ENCODE data around the gene MAZ. TPM values are rescaled to one million over a fixed set of nuclear protein-coding genes. Genes with fewer than 3 reads are reported as not detected.

Gene MAZ
- total and polyA plus RNA-seq, 2 of the 13 experiments (the other 11 are each of a cell fraction or from before 2014, with no cell fraction given), result 203 to 277 TPM

DNA sequence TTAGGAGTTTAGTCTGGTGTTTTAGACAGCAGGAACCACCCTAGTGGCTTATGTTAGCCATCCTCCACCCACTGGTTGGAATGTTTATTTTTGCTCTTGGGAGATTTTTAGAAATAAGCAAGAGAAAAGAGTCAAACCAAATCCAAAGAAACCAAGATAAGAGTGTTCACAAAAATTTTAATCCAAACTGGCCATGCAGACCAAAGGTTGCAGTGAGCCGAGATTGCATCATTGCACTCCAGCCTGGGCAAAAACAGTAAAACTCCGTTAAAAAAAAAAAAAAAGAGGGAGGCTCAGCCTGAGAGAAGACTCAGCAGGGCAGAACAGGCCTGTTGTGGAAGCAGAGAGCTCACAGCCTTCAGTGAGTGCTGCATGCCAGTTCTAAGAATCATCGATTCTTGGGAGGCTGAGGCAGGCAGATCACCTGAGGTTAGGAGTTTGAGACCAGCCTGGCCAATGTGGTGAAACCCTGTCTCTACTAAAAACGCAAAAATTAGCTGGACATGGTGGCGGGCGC, 48.3 kb upstream of the MAZ start (continued):
- TF ChIP-seq ZNF556 (CRISPR knock-in tag; IDR thresholded peaks at IDR 0.05; ENCODE audit: borderline replicate concordance), result peak; percentile 70; the same call in 1 of the 2 replicates
- peak; percentile 68 for TF ChIP-seq ZFX (CRISPR knock-in tag; IDR thresholded peaks at IDR 0.05; ENCODE audit: low read depth)
- TF ChIP-seq, protein P1, sequence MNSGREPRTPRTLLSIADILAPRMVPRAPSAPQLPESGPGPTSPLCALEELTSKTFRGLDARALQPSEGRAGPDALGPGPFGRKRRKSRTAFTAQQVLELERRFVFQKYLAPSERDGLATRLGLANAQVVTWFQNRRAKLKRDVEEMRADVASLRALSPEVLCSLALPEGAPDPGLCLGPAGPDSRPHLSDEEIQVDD (CRISPR knock-in tag; IDR thresholded peaks at IDR 0.05; ENCODE audit: borderline replicate concordance), result no peak
- 0 out of 2 replicates have a peak, but pooled peaks have one; percentile 61 for TF ChIP-seq KMT2A (CRISPR knock-in tag; IDR thresholded peaks at IDR 0.05)
- peak; percentile 51; the same call in 1 of the 2 replicates for TF ChIP-seq POLR2G (IDR thresholded peaks at IDR 0.05; ENCODE audit: low read depth, low read length)
- TF ChIP-seq FOXJ3 (CRISPR knock-in tag; IDR thresholded peaks at IDR 0.05; ENCODE audit: borderline replicate concordance), result peak; percentile 81; the same call in 1 of the 2 replicates
- TF ChIP-seq FOSL2 (CRISPR knock-in tag; IDR thresholded peaks at IDR 0.05), result peak; percentile 53; the same call in 1 of the 2 replicates
- TF ChIP-seq ZSCAN25 (CRISPR knock-in tag; IDR thresholded peaks at IDR 0.05), result 0 out of 2 replicates have a peak, but pooled peaks have one; percentile 46
- no peak for TF ChIP-seq HOMEZ (CRISPR knock-in tag; IDR thresholded peaks at IDR 0.05; ENCODE audit: low read depth)
- TF ChIP-seq RBFOX2 (IDR thresholded peaks at IDR 0.05; ENCODE audit: low read depth, low read length), result no peak
- no peak for TF ChIP-seq DR1 (CRISPR knock-in tag; IDR thresholded peaks at IDR 0.05)
- TF ChIP-seq CREBL2 (CRISPR knock-in tag; IDR thresholded peaks at IDR 0.05; ENCODE audit: borderline replicate concordance), result no peak
- TF ChIP-seq HOXD1 (CRISPR knock-in tag; IDR thresholded peaks at IDR 0.05), result no peak
- TF ChIP-seq, protein P2, sequence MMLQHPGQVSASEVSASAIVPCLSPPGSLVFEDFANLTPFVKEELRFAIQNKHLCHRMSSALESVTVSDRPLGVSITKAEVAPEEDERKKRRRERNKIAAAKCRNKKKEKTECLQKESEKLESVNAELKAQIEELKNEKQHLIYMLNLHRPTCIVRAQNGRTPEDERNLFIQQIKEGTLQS (CRISPR knock-in tag; IDR thresholded peaks at IDR 0.05), result peak; percentile 94
- TF ChIP-seq, protein P3, sequence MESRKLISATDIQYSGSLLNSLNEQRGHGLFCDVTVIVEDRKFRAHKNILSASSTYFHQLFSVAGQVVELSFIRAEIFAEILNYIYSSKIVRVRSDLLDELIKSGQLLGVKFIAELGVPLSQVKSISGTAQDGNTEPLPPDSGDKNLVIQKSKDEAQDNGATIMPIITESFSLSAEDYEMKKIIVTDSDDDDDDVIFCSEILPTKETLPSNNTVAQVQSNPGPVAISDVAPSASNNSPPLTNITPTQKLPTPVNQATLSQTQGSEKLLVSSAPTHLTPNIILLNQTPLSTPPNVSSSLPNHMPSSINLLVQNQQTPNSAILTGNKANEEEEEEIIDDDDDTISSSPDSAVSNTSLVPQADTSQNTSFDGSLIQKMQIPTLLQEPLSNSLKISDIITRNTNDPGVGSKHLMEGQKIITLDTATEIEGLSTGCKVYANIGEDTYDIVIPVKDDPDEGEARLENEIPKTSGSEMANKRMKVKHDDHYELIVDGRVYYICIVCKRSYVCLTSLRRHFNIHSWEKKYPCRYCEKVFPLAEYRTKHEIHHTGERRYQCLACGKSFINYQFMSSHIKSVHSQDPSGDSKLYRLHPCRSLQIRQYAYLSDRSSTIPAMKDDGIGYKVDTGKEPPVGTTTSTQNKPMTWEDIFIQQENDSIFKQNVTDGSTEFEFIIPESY (CRISPR knock-in tag; IDR thresholded peaks at IDR 0.05), result no peak
- TF ChIP-seq ZNF3 (CRISPR knock-in tag; IDR thresholded peaks at IDR 0.05), result no peak
- no peak for TF ChIP-seq MAFK (conservative IDR thresholded peaks at IDR 0.05 in 1 of 2, IDR thresholded peaks at IDR 0.05 in 1 of 2; ENCODE audit: low read length in 2 of 2)
- no peak for TF ChIP-seq ZNF251 (CRISPR knock-in tag; IDR thresholded peaks at IDR 0.05)
- peak; percentile 98 for TF ChIP-seq CEBPG (CRISPR knock-in tag; IDR thresholded peaks at IDR 0.05)
- peak; percentile 23; the same call in 1 of the 2 replicates for TF ChIP-seq ZNF501 (CRISPR knock-in tag; IDR thresholded peaks at IDR 0.05)
- no peak for TF ChIP-seq XBP1 (CRISPR knock-in tag; IDR thresholded peaks at IDR 0.05)
- TF ChIP-seq KLF6 (CRISPR knock-in tag; IDR thresholded peaks at IDR 0.05), result 0 out of 2 replicates have a peak, but pooled peaks have one; percentile 23
- TF ChIP-seq ZNF30 (CRISPR knock-in tag; IDR thresholded peaks at IDR 0.05), result no peak
- peak; percentile 71 for TF ChIP-seq RXRB (CRISPR knock-in tag; IDR thresholded peaks at IDR 0.05; ENCODE audit: borderline replicate concordance)
- 0 out of 2 replicates have a peak, but pooled peaks have one; percentile 50 for TF ChIP-seq ZNF580 (CRISPR knock-in tag; IDR thresholded peaks at IDR 0.05; ENCODE audit: borderline replicate concordance, low read depth)
- peak; percentile 83 for TF ChIP-seq LCORL (IDR thresholded peaks at IDR 0.05)
- peak; percentile 93 for TF ChIP-seq LCORL (CRISPR knock-in tag; IDR thresholded peaks at IDR 0.05)
- no peak for TF ChIP-seq RBM22 (optimal IDR thresholded peaks at IDR 0.05; ENCODE audit: low read length)
- 0 out of 2 replicates have a peak, but pooled peaks have one; percentile 56 for TF ChIP-seq NCOA1 (CRISPR knock-in tag; IDR thresholded peaks at IDR 0.05)

Measured in HepG2 (cell line).